Fibroblast of lung (primary cell): ENCODE results near the gene SH3BGRL2. TPM values are rescaled to one million over a fixed set of nuclear protein-coding genes. Genes with fewer than 3 reads are reported as not detected.

ENCODE experiments used
- DNase-seq, 2 donors: peaks; one replicate each; pipeline versions ENCODE4 v3.0.0 to v3.0.0-alpha.2; 2010; ENCODE audit warnings: low read depth in 2 of 2
- H2AFZ ChIP-seq: 2 replicates; pipeline ENCODE4 v1.5.1; 2012; ENCODE audit warnings: low read length, control low read depth, inconsistent platforms
- H3K27ac ChIP-seq: 2 replicates; pipeline ENCODE4 v1.5.1; 2011; ENCODE audit warnings: low read length, control low read depth; ENCODE audit not compliant: insufficient read depth
- H3K27me3 ChIP-seq: 2 replicates; pipeline ENCODE4 v1.5.1; 2011; ENCODE audit warnings: mild to moderate bottlenecking, low read length; ENCODE audit not compliant: control insufficient read depth, insufficient read depth
- H3K36me3 ChIP-seq: 2 replicates; pipeline ENCODE4 v1.5.1; 2011; ENCODE audit warnings: low read length; ENCODE audit not compliant: control insufficient read depth, insufficient read depth
- H3K4me1 ChIP-seq: 2 replicates; pipeline ENCODE4 v1.5.1; 2011; ENCODE audit warnings: low read length; ENCODE audit not compliant: control insufficient read depth, insufficient read depth; ENCODE audit errors: extremely low read depth
- H3K4me2 ChIP-seq: 2 replicates; pipeline ENCODE4 v1.5.1; 2011; ENCODE audit warnings: low read length, control low read depth; ENCODE audit not compliant: insufficient read depth; ENCODE audit errors: extremely low read depth
- H3K4me3 ChIP-seq, 4 experiments: fragments of 200-600 bp in 1 of 4; sonication (generic) in 1 of 4; replicated peaks in 1 of 4; 2 replicates each; pipeline ENCODE4 v1.5.1; 2011 to 2016; ENCODE audit warnings: low read length in 4 of 4, low read depth in 3 of 4, mild to moderate bottlenecking in 3 of 4, control low read depth in 2 of 4, inconsistent platforms in 1 of 4, mixed read lengths in 1 of 4; ENCODE audit not compliant: insufficient read depth in 1 of 4; ENCODE audit errors: control extremely low read depth in 1 of 4
- H3K79me2 ChIP-seq: 2 replicates; pipeline ENCODE4 v1.5.1; 2012; ENCODE audit warnings: mild to moderate bottlenecking, low read length, inconsistent platforms; ENCODE audit not compliant: control insufficient read depth, insufficient read depth
- H3K9ac ChIP-seq: 2 replicates; pipeline ENCODE4 v1.5.1; 2011; ENCODE audit warnings: mild to moderate bottlenecking, low read length, control low read depth; ENCODE audit not compliant: insufficient read depth
- H3K9me3 ChIP-seq: 2 replicates; pipeline ENCODE4 v1.5.1; 2012; ENCODE audit warnings: low read depth, low read length; ENCODE audit not compliant: control insufficient read depth, insufficient read depth
- H4K20me1 ChIP-seq: 2 replicates; pipeline ENCODE4 v1.5.1; 2011; ENCODE audit warnings: low read length; ENCODE audit not compliant: control insufficient read depth, insufficient read depth; ENCODE audit errors: extremely low read depth
- EZH2 ChIP-seq: IDR thresholded peaks from 2 replicates; pipeline ENCODE4 v1.5.1; 2012; ENCODE audit warnings: low read length, control low read depth, mild to moderate bottlenecking; ENCODE audit errors: missing control alignments
- polyA plus RNA-seq, 2 donors: library from polyadenylated mRNA; depleted of rRNA in 1 of 2; stranded (reverse) in 1 of 2; unstranded in 1 of 2; fragments of >200 nt; gene quantifications; 2 replicates each; pipeline ENCODE4 v1.2.1, GENCODE V29; 2011 to 2012; ENCODE audit warnings: missing spikeins in 1 of 2
- total RNA-seq: library from RNA; depleted of rRNA; stranded (reverse); fragments of >200 nt; gene quantifications from 2 replicates; pipeline ENCODE4 v1.2.1, GENCODE V29; 2014
- TF ChIP-seq, protein P1 (sequence below), 2 donors: IDR thresholded peaks in 1 of 2; conservative IDR thresholded peaks in 1 of 2; 1 replicate in 1 of 2; 2 replicates in 1 of 2; pipeline ENCODE4 v1.5.1; 2011 to 2012; ENCODE audit warnings: low read length in 2 of 2, control low read depth in 1 of 2, inconsistent platforms in 1 of 2, low read depth in 1 of 2, mild to moderate bottlenecking in 1 of 2

SH3BGRL2 gene
- total and polyA plus RNA-seq, 2 donors (not counting 1 experiment from before 2014, with no cell fraction given), result 1.5 to 4.3 TPM

DNA sequence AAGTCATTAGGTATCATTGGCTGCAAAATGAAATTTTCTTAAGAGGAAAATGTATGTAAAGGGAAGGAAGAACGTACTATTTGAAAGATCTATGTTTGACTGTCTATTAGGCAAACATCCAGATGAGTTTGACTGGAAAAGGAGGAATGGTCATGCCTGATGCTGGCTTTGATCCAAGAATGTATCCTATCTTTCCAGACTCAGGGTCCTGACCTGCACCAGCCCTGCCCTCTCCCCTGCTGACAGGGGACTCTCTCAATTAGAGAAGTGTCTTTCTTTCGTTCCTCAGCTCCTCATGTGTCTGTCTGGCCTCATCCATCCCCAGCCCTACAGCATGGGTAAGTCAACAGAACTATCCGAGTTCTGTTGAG lies 21.9 kb upstream of the SH3BGRL2 start:
- TF ChIP-seq, protein P1, sequence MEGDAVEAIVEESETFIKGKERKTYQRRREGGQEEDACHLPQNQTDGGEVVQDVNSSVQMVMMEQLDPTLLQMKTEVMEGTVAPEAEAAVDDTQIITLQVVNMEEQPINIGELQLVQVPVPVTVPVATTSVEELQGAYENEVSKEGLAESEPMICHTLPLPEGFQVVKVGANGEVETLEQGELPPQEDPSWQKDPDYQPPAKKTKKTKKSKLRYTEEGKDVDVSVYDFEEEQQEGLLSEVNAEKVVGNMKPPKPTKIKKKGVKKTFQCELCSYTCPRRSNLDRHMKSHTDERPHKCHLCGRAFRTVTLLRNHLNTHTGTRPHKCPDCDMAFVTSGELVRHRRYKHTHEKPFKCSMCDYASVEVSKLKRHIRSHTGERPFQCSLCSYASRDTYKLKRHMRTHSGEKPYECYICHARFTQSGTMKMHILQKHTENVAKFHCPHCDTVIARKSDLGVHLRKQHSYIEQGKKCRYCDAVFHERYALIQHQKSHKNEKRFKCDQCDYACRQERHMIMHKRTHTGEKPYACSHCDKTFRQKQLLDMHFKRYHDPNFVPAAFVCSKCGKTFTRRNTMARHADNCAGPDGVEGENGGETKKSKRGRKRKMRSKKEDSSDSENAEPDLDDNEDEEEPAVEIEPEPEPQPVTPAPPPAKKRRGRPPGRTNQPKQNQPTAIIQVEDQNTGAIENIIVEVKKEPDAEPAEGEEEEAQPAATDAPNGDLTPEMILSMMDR (conservative IDR thresholded peaks at IDR 0.05 in 1 of 2, IDR thresholded peaks at IDR 0.05 in 1 of 2; ENCODE audit: low read depth in 1 of 2, low read length in 2 of 2), result no peak
- no peak for TF ChIP-seq EZH2
- Histone ChIP-seq H3K4me1 (no peaks in the 10 kb centered on the region), H3K79me2 (no peaks in the 10 kb centered on the region), H2AFZ (no peak overlapping the region), H3K27me3 (no peaks in the 10 kb centered on the region), H3K4me2 (no peak overlapping the region), H3K9ac (no peak overlapping the region), H3K9me3 (no peaks in the 10 kb centered on the region), H3K36me3 (no peaks in the 10 kb centered on the region), H3K4me3 (no peak overlapping the region), H3K27ac (no peak overlapping the region), H4K20me1 (no peaks in the 10 kb centered on the region)
- DNase-seq, result no peak

DNA sequence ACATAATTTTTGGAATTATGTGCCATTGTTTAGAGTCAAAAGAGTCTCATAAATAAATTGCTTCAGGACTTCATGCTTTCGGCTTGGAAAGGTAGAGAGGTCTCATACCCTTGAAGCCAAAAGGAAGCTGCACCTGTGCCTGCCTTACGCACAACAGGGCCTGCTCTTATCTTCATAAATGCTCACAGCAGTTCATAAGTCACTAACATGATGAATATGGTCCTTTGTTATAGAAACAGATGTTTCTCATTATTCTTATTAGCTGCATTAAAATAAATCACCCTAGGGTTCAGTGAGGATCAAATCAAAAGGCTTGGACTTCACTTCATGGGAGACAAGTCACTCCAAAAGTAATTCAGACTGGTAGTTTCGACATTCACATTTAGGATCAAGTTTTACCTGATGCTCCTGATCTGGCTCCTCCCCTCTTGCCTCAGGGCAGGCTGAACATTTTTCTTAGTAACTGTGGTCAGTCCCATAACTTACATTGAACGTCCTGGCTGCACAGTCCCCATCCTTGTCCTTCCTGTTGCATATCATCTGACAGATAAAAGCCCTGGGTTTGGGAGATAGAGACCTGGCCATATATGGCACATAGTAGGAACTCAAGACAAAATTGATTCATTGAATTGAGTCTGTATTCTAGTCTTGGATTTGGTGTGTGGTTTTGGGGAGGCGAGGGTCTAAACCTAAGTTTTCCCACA lies 20.7 kb upstream of the SH3BGRL2 start:
- TF ChIP-seq EZH2, result no peak
- TF ChIP-seq, protein P1 (conservative IDR thresholded peaks at IDR 0.05 in 1 of 2, IDR thresholded peaks at IDR 0.05 in 1 of 2; ENCODE audit: low read depth in 1 of 2, low read length in 2 of 2), result no peak
- Histone ChIP-seq H2AFZ (no peak overlapping the region), H3K27ac (no peak overlapping the region), H3K9ac (no peak overlapping the region), H3K4me2 (no peak overlapping the region), H3K36me3 (no peaks in the 10 kb centered on the region), H4K20me1 (no peaks in the 10 kb centered on the region), H3K9me3 (no peaks in the 10 kb centered on the region), H3K4me1 (no peaks in the 10 kb centered on the region), H3K4me3 (no peak overlapping the region), H3K27me3 (no peaks in the 10 kb centered on the region), H3K79me2 (no peaks in the 10 kb centered on the region)
- DNase-seq, result peak in 1 of 2 donors; percentile 47

DNA sequence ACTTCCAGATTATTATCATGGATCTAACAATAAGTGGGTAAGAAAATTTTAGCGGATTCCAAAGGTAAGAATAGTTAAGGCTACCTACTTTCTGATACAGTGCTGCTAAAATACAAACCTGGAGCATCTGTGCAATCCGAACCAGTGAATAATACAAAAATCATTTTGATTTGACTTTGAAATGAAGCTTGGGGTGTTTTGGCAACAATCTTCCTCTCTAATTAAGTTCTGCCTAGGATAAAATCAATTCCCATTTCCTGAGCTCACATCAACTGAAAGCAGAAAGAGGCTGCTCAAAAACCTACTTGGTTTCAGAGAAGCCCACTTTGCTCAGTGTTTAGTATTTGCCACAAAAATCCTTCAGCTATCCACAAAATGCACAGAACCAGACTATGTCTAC lies 18.7 kb upstream of the SH3BGRL2 start:
- no peaks in the 10 kb centered on the region for H3K4me1 ChIP-seq
- H3K4me2 ChIP-seq, result no peak overlapping the region
- no peak for DNase-seq
- no peaks in the 10 kb centered on the region for H3K36me3 ChIP-seq
- H3K9ac ChIP-seq, result no peak overlapping the region
- H3K27ac ChIP-seq, result no peak overlapping the region
- no peak overlapping the region for H3K4me3 ChIP-seq
- TF ChIP-seq, protein P1 (conservative IDR thresholded peaks at IDR 0.05 in 1 of 2, IDR thresholded peaks at IDR 0.05 in 1 of 2; ENCODE audit: low read depth in 1 of 2, low read length in 2 of 2), result no peak
- no peaks in the 10 kb centered on the region for H3K9me3 ChIP-seq
- no peaks in the 10 kb centered on the region for H3K79me2 ChIP-seq
- no peaks in the 10 kb centered on the region for H3K27me3 ChIP-seq
- no peak overlapping the region for H2AFZ ChIP-seq
- H4K20me1 ChIP-seq, result no peaks in the 10 kb centered on the region
